GM18870 (cell line): ENCODE measurements around the gene P3H1.
"Not testable (repeated sequence)": the region's sequence is repeated elsewhere in the genome, so short reads cannot be mapped to it uniquely, and the experiment has no call there.

Experiments
- ATAC-seq: cut with Tn5 transposase; IDR thresholded peaks from one replicate; pipeline ENCODE4 v1.9.1; 2021; ENCODE audit warnings: moderate library complexity; ENCODE audit not compliant: unreplicated experiment

P3H1 gene

GRCh38 chr1:42774928-42775526, 8.2 kb upstream of the P3H1 start:
- no peak for ATAC-seq

GRCh38 chr1:42773420-42773819, 6.6 kb upstream of the P3H1 start:
- no peak for ATAC-seq

GRCh38 chr1:42769811-42770210, 3.0 kb upstream of the P3H1 start:
- no peak for ATAC-seq

- no peak for ATAC-seq
Measured at GRCh38 chr1:42768172-42768571, 1.3 kb upstream of the P3H1 start.

- peak; percentile 17 for ATAC-seq
Measured at GRCh38 chr1:42767510-42768000, 727 bp upstream of the P3H1 start.

- peak; percentile 18 for ATAC-seq
Measured at GRCh38 chr1:42765832-42766740, 742 bp downstream of the P3H1 start.

GRCh38 chr1:42765269-42765668, 1.6 kb downstream of the P3H1 start:
- no peak for ATAC-seq

GRCh38 chr1:42762269-42762668, 4.6 kb downstream of the P3H1 start:
- no peak for ATAC-seq

- no peak for ATAC-seq
Measured at GRCh38 chr1:42761567-42761966, 5.3 kb downstream of the P3H1 start.

- ATAC-seq = no peak
Measured at GRCh38 chr1:42759114-42759513, 7.7 kb downstream of the P3H1 start.

- ATAC-seq = no peak
Measured at GRCh38 chr1:42758641-42759040, 8.2 kb downstream of the P3H1 start.

- ATAC-seq = no peak
Measured at GRCh38 chr1:42757892-42758275, 8.9 kb downstream of the P3H1 start.

GRCh38 chr1:42756956-42757891, 9.6 kb downstream of the P3H1 start:
- ATAC-seq = no peak

- no peak for ATAC-seq
Measured at GRCh38 chr1:42753070-42753469, 13.8 kb downstream of the P3H1 start.

GRCh38 chr1:42752284-42752683, 14.5 kb downstream of the P3H1 start:
- no peak for ATAC-seq

- not testable (repeated sequence) for ATAC-seq
Measured at GRCh38 chr1:42751511-42752070, 15.2 kb downstream of the P3H1 start.

GRCh38 chr1:42750041-42750440, 16.8 kb downstream of the P3H1 start:
- no peak for ATAC-seq

- no peak for ATAC-seq
Measured at GRCh38 chr1:42748461-42749410, 18.1 kb downstream of the P3H1 start.

- ATAC-seq = no peak
Measured at GRCh38 chr1:42748021-42748420, 18.8 kb downstream of the P3H1 start.

- no peak for ATAC-seq
Measured at GRCh38 chr1:42747125-42747524, 19.7 kb downstream of the P3H1 start.
